Loucy (cell line): ENCODE data around the gene EXOC3L4.
"Not testable (repeated sequence)": the region's sequence is repeated elsewhere in the genome, so short reads cannot be mapped to it uniquely, and the experiment has no call there.

Source experiments
- H2AFZ ChIP-seq: fragments of 200-600 bp; sonication (generic); 2 replicates; pipeline ENCODE4 v1.6.0; 2016; ENCODE audit warnings: antibody characterized with exemption, mild to moderate bottlenecking, low read length, moderate library complexity
- H3F3A ChIP-seq: fragments of 200-600 bp; 2 replicates; pipeline ENCODE4 v1.6.0; 2016; ENCODE audit warnings: antibody characterized with exemption, low read depth, mild to moderate bottlenecking
- H3K27me3 ChIP-seq: fragments of 200-600 bp; sonication (generic); 2 replicates; pipeline ENCODE4 v1.6.1; 2014; ENCODE audit warnings: low read length, mild to moderate bottlenecking; ENCODE audit not compliant: insufficient read depth, poor library complexity, severe bottlenecking
- H3K36me3 ChIP-seq: fragments of 200-600 bp; sonication (generic); 2 replicates; pipeline ENCODE4 v1.6.1; 2016; ENCODE audit warnings: low read length; ENCODE audit not compliant: insufficient read depth
- H3K4me1 ChIP-seq: fragments of 200-600 bp; sonication (generic); 2 replicates; pipeline ENCODE4 v1.5.1; 2014; ENCODE audit warnings: low read length, mild to moderate bottlenecking; ENCODE audit not compliant: insufficient read depth, poor library complexity, severe bottlenecking
- H3K4me2 ChIP-seq: fragments of 200-600 bp; sonication (generic); 2 replicates; pipeline ENCODE4 v1.6.0; 2014; ENCODE audit warnings: antibody characterized with exemption, low read length, low read depth, mild to moderate bottlenecking; ENCODE audit not compliant: poor library complexity, severe bottlenecking
- H3K4me3 ChIP-seq: fragments of 200-600 bp; sonication (generic); 2 replicates; pipeline ENCODE4 v1.5.1; 2014; ENCODE audit warnings: low read length, mild to moderate bottlenecking, mixed read lengths; ENCODE audit not compliant: poor library complexity, severe bottlenecking
- H3K79me2 ChIP-seq: fragments of 200-600 bp; sonication (generic); 2 replicates; pipeline ENCODE4 v1.6.1; 2014; ENCODE audit warnings: low read length; ENCODE audit not compliant: insufficient read depth
- H3K9ac ChIP-seq: fragments of 200-600 bp; sonication (generic); 2 replicates; pipeline ENCODE4 v1.6.0; 2014; ENCODE audit warnings: mild to moderate bottlenecking, low read depth, low read length, moderate library complexity; ENCODE audit not compliant: poor library complexity, severe bottlenecking
- H3K9me2 ChIP-seq: fragments of 200-600 bp; sonication (generic); replicated peaks from 2 replicates; pipeline ENCODE4 v1.6.1; 2016; ENCODE audit warnings: low read depth, low read length, mixed read lengths
- H3K9me3 ChIP-seq: fragments of 200-600 bp; sonication (generic); 2 replicates; pipeline ENCODE4 v1.6.1; 2014; ENCODE audit warnings: mild to moderate bottlenecking, antibody characterized with exemption, low read length, low read depth; ENCODE audit not compliant: insufficient read depth
- H4K20me1 ChIP-seq: fragments of 200-600 bp; sonication (generic); 2 replicates; pipeline ENCODE4 v1.6.0; 2014; ENCODE audit warnings: antibody characterized with exemption, low read length, mild to moderate bottlenecking; ENCODE audit not compliant: insufficient read depth, poor library complexity, severe bottlenecking
- EZH2phosphoT487 ChIP-seq: fragments of 200-600 bp; IDR thresholded peaks from 2 replicates; pipeline ENCODE4 v1.6.1; 2018; ENCODE audit warnings: antibody characterized with exemption, mild to moderate bottlenecking, moderate library complexity, borderline replicate concordance
- TF ChIP-seq, protein P1 (sequence below): fragments of 200-600 bp; sonication (generic); conservative IDR thresholded peaks from 2 replicates; pipeline ENCODE4 v1.5.1; 2014; ENCODE audit warnings: mild to moderate bottlenecking, antibody characterized with exemption, low read length

EXOC3L4 gene

DNA sequence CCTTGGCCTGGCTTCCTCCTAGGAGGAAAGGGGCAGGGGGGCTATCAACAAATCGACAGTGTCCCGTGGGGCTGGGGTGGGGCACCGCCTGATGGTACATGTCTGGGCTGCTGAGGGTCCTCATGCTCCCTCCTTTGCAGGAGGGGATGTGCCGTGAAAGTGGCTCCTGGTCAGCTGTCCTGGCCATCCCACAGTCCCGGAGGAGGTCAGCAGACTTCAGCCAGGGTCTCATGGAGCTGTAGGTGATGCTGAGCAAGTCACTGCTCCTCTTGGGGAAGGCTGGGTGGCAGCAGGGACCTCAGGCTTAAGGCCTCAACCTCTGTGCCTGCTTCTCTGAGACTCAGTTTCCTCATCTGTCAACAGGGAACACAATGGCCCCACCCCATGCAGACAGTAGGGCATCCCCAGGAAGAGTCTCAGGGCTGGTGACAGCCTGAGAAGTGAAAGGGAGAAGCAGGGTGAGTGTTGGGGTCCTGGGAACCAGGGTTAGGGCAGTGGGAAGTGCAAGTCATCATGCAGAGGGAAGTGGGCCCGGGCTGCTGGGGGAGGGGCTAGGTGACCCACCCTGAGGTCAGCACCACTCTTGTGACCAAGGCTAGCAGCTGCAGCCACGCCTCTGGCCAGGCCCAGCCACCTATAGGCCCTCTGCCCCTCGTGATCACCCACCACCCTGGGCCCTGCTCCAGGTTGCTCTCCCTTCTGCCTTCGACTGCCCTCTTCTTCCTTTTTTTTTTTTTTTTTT is 24.3 kb downstream of the EXOC3L4 start:
- Histone ChIP-seq H3F3A (no peaks in the 10 kb centered on the region), H3K4me1 (no peaks in the 10 kb centered on the region), H2AFZ (no peak overlapping the region), H3K79me2 (no peaks in the 10 kb centered on the region), H3K27me3 (no peaks in the 10 kb centered on the region), H3K9ac (no peak overlapping the region), H3K4me2 (no peak overlapping the region), H3K9me3 (no peaks in the 10 kb centered on the region), H3K36me3 (no peaks in the 10 kb centered on the region), H4K20me1 (no peaks in the 10 kb centered on the region), H3K9me2 (no peaks in the 10 kb centered on the region), H3K4me3 (no peak overlapping the region)
- TF ChIP-seq EZH2phosphoT487 = no peak
- TF ChIP-seq, protein P1, sequence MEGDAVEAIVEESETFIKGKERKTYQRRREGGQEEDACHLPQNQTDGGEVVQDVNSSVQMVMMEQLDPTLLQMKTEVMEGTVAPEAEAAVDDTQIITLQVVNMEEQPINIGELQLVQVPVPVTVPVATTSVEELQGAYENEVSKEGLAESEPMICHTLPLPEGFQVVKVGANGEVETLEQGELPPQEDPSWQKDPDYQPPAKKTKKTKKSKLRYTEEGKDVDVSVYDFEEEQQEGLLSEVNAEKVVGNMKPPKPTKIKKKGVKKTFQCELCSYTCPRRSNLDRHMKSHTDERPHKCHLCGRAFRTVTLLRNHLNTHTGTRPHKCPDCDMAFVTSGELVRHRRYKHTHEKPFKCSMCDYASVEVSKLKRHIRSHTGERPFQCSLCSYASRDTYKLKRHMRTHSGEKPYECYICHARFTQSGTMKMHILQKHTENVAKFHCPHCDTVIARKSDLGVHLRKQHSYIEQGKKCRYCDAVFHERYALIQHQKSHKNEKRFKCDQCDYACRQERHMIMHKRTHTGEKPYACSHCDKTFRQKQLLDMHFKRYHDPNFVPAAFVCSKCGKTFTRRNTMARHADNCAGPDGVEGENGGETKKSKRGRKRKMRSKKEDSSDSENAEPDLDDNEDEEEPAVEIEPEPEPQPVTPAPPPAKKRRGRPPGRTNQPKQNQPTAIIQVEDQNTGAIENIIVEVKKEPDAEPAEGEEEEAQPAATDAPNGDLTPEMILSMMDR = no peak

DNA sequence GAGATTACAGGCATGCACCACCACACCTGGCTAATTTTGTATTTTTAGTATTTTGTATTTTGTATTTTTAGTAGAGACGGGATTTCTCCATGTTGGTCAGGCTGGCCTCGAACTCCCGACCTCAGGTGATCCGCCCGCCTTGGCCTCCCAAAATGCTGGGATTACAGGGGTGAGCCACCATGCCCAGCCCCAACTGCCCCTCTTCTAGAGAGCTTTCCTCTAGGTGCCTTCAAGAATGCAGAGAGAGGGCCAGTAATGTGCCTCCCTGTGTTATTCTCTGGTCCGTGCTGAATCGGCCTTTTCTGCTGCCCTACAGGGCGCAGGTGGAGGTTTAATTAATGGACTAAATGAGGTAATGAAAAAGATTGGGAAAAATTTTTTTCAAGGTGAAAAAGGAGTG is 25.0 kb downstream of the EXOC3L4 start:
- H3F3A ChIP-seq, H3K36me3 ChIP-seq: not testable (repeated sequence)

DNA sequence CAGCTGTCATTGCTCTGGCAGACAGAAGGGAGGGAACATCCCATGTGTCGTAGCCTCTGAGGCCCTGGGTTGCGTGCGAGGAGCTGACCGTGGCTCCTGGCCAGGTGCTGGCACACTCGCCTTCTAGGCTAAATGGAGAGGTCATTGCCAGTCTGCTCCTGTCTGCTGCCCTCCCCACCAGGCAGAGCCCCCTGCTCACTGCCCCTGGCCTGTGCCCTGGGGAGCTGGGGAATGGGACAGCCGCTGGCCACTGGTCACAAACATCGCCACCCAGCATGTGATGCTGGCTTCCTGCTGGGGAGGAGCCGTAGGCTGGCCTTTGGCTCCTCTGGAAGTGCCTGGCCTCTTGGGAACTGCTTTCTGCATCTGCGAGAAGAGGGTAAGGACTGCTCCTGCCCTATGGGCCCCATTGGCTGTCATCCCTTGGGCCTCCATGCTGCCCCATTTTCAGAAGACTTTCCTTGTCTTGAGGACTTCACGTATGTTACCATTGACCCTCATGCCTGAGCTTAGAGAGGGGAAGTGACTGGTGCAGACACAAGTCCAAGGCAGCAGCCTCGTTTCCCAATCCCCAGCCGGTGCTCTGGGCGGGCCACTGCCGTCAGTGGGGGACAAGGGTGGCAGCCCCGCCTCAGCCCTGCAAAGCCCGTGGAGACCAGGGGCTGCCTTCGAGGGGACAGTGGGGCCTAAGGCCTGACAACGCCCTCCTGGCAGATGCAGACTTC is 26.8 kb downstream of the EXOC3L4 start:
- no peaks in the 10 kb centered on the region for H3K9me3 ChIP-seq
- H3K4me1 ChIP-seq = no peaks in the 10 kb centered on the region
- H3K4me3 ChIP-seq = no peak overlapping the region
- no peaks in the 10 kb centered on the region for H3K36me3 ChIP-seq
- TF ChIP-seq, protein P1 = no peak
- no peak for TF ChIP-seq EZH2phosphoT487
- no peak overlapping the region for H3K9ac ChIP-seq
- no peaks in the 10 kb centered on the region for H3K79me2 ChIP-seq
- no peaks in the 10 kb centered on the region for H3K9me2 ChIP-seq
- H2AFZ ChIP-seq = no peak overlapping the region
- no peaks in the 10 kb centered on the region for H4K20me1 ChIP-seq
- H3K27me3 ChIP-seq = no peaks in the 10 kb centered on the region
- H3K4me2 ChIP-seq = no peak overlapping the region
- H3F3A ChIP-seq = no peaks in the 10 kb centered on the region

More for the DNA sequence above, 25.0 kb downstream of the EXOC3L4 start:
- H3K9me2 ChIP-seq, H3K9ac ChIP-seq, H3K4me3 ChIP-seq, H3K79me2 ChIP-seq, H3K4me2 ChIP-seq, H4K20me1 ChIP-seq, H3K27me3 ChIP-seq, H3K9me3 ChIP-seq, H2AFZ ChIP-seq, H3K4me1 ChIP-seq: not testable (repeated sequence)
